22Rv1 (cell line): ENCODE data around the gene PDHA2.

Experiments used
- ZFX ChIP-seq: fragments of 450-650 bp; IDR thresholded peaks from 2 replicates; pipeline ENCODE4 v1.6.1; 2017; ENCODE audit warnings: antibody characterized with exemption, borderline replicate concordance
- TF ChIP-seq, protein P1 (sequence below): fragments of 450-650 bp; IDR thresholded peaks from 2 replicates; pipeline ENCODE4 v1.5.1; 2017; ENCODE audit warnings: mild to moderate bottlenecking

DNA sequence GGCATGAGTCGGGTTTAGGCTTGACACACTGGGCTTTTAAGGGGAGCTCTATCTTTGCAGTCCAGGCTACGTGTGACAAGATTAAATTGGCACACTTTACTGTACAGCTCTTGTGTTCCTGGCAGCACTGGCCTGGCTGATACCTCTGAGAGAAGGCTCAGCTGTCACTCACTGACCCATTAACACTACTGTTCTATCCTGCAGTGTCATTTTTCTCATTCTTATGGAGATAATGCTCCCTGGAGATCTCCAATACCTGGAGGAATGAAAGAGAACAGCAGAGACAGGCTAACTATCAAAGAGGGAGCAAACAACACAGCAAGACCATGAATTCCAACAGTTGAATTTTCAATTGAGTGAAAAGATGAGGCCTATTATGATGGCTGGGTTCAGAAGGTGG lies 1.7 kb upstream of the PDHA2 start:
- TF ChIP-seq, protein P1, sequence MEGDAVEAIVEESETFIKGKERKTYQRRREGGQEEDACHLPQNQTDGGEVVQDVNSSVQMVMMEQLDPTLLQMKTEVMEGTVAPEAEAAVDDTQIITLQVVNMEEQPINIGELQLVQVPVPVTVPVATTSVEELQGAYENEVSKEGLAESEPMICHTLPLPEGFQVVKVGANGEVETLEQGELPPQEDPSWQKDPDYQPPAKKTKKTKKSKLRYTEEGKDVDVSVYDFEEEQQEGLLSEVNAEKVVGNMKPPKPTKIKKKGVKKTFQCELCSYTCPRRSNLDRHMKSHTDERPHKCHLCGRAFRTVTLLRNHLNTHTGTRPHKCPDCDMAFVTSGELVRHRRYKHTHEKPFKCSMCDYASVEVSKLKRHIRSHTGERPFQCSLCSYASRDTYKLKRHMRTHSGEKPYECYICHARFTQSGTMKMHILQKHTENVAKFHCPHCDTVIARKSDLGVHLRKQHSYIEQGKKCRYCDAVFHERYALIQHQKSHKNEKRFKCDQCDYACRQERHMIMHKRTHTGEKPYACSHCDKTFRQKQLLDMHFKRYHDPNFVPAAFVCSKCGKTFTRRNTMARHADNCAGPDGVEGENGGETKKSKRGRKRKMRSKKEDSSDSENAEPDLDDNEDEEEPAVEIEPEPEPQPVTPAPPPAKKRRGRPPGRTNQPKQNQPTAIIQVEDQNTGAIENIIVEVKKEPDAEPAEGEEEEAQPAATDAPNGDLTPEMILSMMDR = no peak
- TF ChIP-seq ZFX = no peak
